ENCODE results near the gene WRAP73. TPM values are rescaled to one million over a fixed set of nuclear protein-coding genes. Genes with fewer than 3 reads are reported as not detected.

WRAP73 gene
- total and polyA plus RNA-seq, 3 experiments from 2014 or later: 26.1 to 33.8 (median 30.7) TPM

DNA sequence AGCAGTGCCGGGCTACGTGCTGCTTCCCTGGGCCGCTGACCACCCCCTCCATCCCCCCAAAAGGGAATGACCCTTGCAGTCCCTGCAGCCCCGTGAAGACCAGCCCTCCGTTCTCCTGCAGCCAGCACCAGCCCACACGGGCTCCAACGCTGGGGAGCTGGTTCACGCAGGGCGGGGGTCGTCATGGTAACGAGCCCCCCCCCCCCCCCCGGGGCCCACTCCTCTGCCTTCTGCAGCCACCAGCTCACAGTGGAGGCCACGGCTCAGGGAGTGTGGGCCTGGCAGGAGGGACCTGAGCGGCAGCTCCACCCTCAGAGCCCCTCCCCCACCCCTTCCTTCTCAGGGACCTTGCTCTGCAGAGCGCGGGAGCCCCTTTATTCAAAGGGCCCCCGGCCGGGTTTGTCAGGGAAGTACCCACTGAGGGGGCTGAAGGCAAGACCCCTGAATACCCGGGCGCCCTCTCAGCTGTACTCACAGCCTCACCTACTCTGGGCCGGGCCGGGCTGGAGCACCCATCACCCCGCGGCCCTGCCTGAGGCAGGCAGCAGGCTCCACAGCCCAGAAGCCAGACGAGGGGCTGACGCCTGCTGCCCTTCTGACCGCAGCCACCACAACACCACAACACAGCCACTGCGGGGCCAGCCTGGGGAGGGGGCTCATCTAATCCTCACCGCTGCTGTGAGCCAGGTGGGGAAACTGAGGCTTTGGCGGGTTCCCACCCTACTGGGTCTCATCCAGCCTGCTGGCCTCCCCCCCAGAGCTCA is 51.2 kb downstream of the WRAP73 start:
- Histone ChIP-seq H3K4me1 (ENCODE audit: insufficient read depth, low read length) (peaks cover 26% of the 10 kb centered on the region), H3K36me3 (ENCODE audit: insufficient read depth, low read length) (no peaks in the 10 kb centered on the region), H3K4me3 (ENCODE audit: low read length) (no peak overlapping the region), H3K27me3 (ENCODE audit: insufficient read depth, low read length, poor library complexity, severe bottlenecking) (no peaks in the 10 kb centered on the region), H3K9me3 (ENCODE audit: low read length) (no peaks in the 10 kb centered on the region), H3K27ac (ENCODE audit: low read depth, low read length) (no peak overlapping the region)
- Mint-ChIP-seq H3K4me3 (peak overlapping the region in 4 of 7 donors; percentile 74 to 88 (median 80)), H3K27me3 (peaks cover 0 to 4% of the 10 kb centered on the region in 2 donors), H3K36me3 (no peaks in the 10 kb centered on the region), H3K9me3 (no peaks in the 10 kb centered on the region), H3K27ac (peak overlapping the region in 1 of 8 donors; percentile 87), H3K4me1 (peaks cover 14 to 24% (median 15%) of the 10 kb centered on the region in 3 donors)
- CTCF ChIA-PET: interaction anchor here (1.4 to 2.6 kb wide), 2 partner anchors 20 to 70 kb away, joined by 3 to 8 read pairs; no protein-coding TSS in a partner anchor
- POLR2A ChIA-PET: no interaction called here
- no peak for DNase-seq

DNA sequence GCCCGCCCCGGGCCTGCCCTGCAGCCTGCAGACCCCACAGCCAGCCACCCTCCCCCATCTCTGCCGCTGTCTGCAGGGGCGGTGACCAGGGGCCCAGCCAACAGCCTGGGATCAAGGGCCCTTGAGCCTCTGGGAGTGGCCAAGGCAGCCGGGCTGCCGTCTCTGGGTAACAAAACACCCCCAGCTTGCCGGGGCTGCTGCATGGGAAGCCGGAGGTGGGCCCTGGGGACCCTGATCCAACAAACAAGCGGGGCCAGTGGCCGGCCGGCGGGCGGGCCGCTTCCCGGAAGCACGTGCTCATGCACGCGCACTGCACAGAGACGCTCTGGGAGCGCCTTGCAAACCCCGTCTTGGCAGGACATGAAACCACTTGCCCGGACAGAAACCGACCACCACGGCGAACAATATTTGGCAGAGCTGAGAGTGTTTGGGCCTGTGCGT is 51.8 kb downstream of the WRAP73 start:
- POLR2A ChIA-PET: no interaction called here
- Histone ChIP-seq H3K27ac (ENCODE audit: low read depth, low read length) (no peak overlapping the region), H3K9me3 (ENCODE audit: low read length) (no peaks in the 10 kb centered on the region), H3K36me3 (ENCODE audit: insufficient read depth, low read length) (no peaks in the 10 kb centered on the region), H3K27me3 (ENCODE audit: insufficient read depth, low read length, poor library complexity, severe bottlenecking) (no peaks in the 10 kb centered on the region), H3K4me1 (ENCODE audit: insufficient read depth, low read length) (peaks cover 26% of the 10 kb centered on the region), H3K4me3 (ENCODE audit: low read length) (peak overlapping the region; percentile 34)
- Mint-ChIP-seq H3K36me3 (no peaks in the 10 kb centered on the region), H3K4me3 (peak overlapping the region; percentile 41 to 88 (median 80)), H3K9me3 (no peaks in the 10 kb centered on the region), H3K4me1 (peaks cover 14 to 24% (median 15%) of the 10 kb centered on the region in 3 donors), H3K27ac (peak overlapping the region in 2 of 8 donors; percentile 85 to 87), H3K27me3 (peaks cover 0 to 4% of the 10 kb centered on the region in 2 donors)
- CTCF ChIA-PET: interaction anchor here (0.9 to 2.6 kb wide), 4 partner anchors 21 to 71 kb away, joined by 3 to 8 read pairs (median 3); no protein-coding TSS in a partner anchor
- no peak for DNase-seq

DNA sequence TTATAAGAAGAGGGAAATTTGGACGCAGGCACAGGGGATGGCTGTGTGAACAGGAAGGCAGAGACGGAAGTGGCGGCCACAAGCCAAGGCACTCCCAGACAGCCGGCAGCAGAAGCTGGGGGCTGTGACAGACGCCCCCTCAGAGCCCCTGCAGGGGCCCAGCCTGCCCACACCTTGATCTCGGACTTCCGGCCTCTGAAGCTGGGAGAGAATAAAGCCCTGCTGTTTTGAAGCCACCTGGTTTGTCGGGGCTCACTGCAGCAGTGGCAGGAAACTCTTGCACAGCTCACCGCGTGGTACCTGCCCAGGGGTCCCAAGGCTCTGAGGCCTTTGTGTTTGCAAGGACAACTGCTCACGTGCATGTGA is 52.3 kb downstream of the WRAP73 start:
- ChIA-PET POLR2A (no interaction called here), CTCF (interaction anchor here (0.9 to 1.0 kb wide), 2 partner anchors 21 to 23 kb away, joined by 3 read pairs; no protein-coding TSS in a partner anchor)
- peak overlapping the region; percentile 34 for H3K4me3 ChIP-seq (ENCODE audit: low read length)
- H3K4me1 Mint-ChIP-seq: peaks cover 14 to 24% (median 15%) of the 10 kb centered on the region in 3 donors
- H3K27ac Mint-ChIP-seq: peak overlapping the region in 7 of 8 donors; percentile 37 to 85 (median 76)
- H3K36me3 Mint-ChIP-seq: no peaks in the 10 kb centered on the region
- peak in 1 of 5 donors; percentile 17 for DNase-seq
- H3K27ac ChIP-seq (ENCODE audit: low read depth, low read length): no peak overlapping the region
- no peaks in the 10 kb centered on the region for H3K9me3 Mint-ChIP-seq
- H3K27me3 Mint-ChIP-seq: peaks cover 0 to 4% of the 10 kb centered on the region in 2 donors
- no peaks in the 10 kb centered on the region for H3K27me3 ChIP-seq (ENCODE audit: insufficient read depth, low read length, poor library complexity, severe bottlenecking)
- H3K36me3 ChIP-seq (ENCODE audit: insufficient read depth, low read length): no peaks in the 10 kb centered on the region
- H3K9me3 ChIP-seq (ENCODE audit: low read length): no peaks in the 10 kb centered on the region
- H3K4me1 ChIP-seq (ENCODE audit: insufficient read depth, low read length): peaks cover 26% of the 10 kb centered on the region
- H3K4me3 Mint-ChIP-seq: peak overlapping the region; percentile 41 to 88 (median 80)

DNA sequence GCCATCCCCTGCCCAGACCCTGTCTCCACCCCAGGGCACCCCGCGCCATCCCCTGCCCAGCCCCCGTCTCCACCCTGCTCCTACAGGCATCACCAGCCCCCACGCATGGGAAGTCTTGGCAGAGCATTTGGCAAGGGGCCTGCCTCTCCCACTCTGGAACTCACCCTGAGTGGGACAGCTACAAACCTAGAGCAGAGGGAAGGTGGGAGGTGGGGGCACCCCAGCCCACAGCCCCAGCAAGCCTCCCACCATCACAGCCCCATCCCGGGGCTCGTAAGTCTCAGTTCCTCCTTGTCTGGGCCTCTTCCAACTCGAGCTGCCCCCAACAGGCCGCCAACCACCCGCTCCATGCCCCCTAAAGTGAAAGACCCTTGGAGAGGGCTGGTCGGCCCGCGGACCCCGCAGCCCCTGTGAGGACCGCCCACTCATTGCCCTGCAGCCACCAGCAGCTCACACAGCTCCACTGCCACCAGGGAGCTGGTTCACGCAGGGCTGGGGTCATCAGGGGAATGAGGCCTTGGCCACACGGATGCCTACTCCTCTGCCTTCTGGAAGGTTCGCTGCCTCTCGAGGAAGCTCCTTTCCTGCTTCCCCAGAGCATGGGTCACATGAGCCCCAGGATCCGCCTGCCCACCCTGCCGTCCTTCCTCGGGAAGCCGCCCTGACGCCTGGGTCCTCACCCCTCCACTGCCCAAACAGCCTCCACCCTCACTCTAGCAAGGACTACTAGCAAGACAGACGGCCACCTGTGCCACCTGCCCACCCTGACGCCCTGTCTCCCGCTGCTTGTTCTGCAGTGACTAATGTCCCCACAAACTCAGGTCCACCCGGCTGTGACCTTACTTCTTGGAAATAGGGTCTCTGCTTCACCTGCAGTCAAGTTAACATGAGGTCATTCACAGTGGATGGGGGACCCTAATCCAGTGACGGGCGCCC is 53.0 kb downstream of the WRAP73 start:
- Histone ChIP-seq H3K27me3 (ENCODE audit: insufficient read depth, low read length, poor library complexity, severe bottlenecking) (no peaks in the 10 kb centered on the region), H3K4me1 (ENCODE audit: insufficient read depth, low read length) (peaks cover 26% of the 10 kb centered on the region), H3K9me3 (ENCODE audit: low read length) (no peaks in the 10 kb centered on the region), H3K27ac (ENCODE audit: low read depth, low read length) (no peak overlapping the region), H3K4me3 (ENCODE audit: low read length) (peak overlapping the region; percentile 34), H3K36me3 (ENCODE audit: insufficient read depth, low read length) (no peaks in the 10 kb centered on the region)
- peak overlapping the region; percentile 7 to 85 (median 63) for H3K27ac Mint-ChIP-seq
- H3K36me3 Mint-ChIP-seq: no peaks in the 10 kb centered on the region
- peaks cover 14 to 24% (median 15%) of the 10 kb centered on the region in 3 donors for H3K4me1 Mint-ChIP-seq
- no peaks in the 10 kb centered on the region for H3K9me3 Mint-ChIP-seq
- ChIA-PET POLR2A (no interaction called here), CTCF (interaction anchor here (0.9 to 1.0 kb wide), 2 partner anchors 22 to 24 kb away, joined by 3 read pairs; no protein-coding TSS in a partner anchor)
- H3K4me3 Mint-ChIP-seq: peak overlapping the region; percentile 41 to 88 (median 80)
- DNase-seq: no peak
- H3K27me3 Mint-ChIP-seq: peaks cover 0 to 4% of the 10 kb centered on the region in 2 donors

DNA sequence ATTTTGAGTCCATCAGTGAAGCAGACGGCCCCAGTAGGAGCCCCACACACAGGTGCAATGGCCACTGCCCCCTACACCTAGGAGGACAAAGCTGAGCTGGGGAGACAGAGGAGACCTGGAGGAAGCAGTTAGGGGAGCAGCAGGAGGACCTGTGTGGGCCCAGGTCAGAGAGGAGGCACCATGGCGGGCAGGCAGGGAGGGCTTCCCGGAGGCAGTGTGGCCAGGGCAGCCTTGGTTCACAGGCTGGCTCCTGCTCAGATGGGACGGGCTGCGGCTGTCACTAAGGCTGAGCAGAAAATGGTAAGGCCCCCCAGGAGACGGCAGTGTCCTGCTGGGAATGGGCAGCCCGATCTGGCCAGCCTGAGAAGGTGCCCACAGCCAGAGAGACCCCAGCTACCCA is 54.0 kb downstream of the WRAP73 start:
- DNase-seq: no peak
- Histone ChIP-seq H3K4me1 (ENCODE audit: insufficient read depth, low read length) (peaks cover 26% of the 10 kb centered on the region), H3K27ac (ENCODE audit: low read depth, low read length) (no peak overlapping the region), H3K9me3 (ENCODE audit: low read length) (no peaks in the 10 kb centered on the region), H3K4me3 (ENCODE audit: low read length) (no peak overlapping the region), H3K27me3 (ENCODE audit: insufficient read depth, low read length, poor library complexity, severe bottlenecking) (no peaks in the 10 kb centered on the region), H3K36me3 (ENCODE audit: insufficient read depth, low read length) (no peaks in the 10 kb centered on the region)
- H3K9me3 Mint-ChIP-seq: no peaks in the 10 kb centered on the region
- no peaks in the 10 kb centered on the region for H3K36me3 Mint-ChIP-seq
- ChIA-PET CTCF (no interaction called here), POLR2A (no interaction called here)
- H3K4me3 Mint-ChIP-seq: peak overlapping the region in 1 of 7 donors; percentile 28
- peaks cover 14 to 24% (median 15%) of the 10 kb centered on the region in 3 donors for H3K4me1 Mint-ChIP-seq
- peaks cover 0 to 4% of the 10 kb centered on the region in 2 donors for H3K27me3 Mint-ChIP-seq
- H3K27ac Mint-ChIP-seq: peak overlapping the region in 1 of 8 donors; percentile 36

DNA sequence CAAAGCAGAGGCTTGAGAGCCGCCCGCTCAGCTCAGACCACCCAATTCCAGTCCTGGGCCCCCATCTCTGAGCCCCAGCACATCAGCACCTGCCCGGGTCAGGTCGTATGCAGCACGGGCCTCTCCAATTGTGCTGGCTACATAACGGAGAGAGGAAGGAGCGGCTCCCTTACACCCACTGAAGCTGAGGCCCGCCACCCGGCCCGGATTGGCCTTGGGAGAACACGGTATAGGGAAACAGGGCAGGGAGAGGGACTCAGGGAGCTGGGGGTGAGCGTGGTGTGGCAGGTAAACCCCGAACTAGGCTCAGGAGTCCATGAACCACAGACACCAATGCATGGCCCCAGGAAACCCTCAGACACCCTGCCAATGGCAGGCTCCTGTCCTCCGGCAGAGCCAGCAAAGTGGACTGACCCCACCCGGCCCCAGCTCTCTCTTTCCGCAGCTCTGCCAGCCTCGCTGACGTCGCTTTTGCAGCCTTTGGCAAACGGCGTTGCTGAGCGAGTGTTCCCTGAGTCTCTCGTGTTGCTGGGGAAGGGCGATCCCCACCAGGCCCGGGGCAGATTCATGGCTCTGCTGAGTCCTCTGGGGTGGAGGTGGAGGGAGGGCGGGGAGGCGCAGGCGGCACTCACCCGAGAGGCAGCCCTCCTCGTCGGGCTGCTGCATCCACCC is 55.1 kb downstream of the WRAP73 start:
- H3K27me3 Mint-ChIP-seq: peaks cover 0 to 4% of the 10 kb centered on the region in 2 donors
- CTCF ChIA-PET: no interaction called here
- H3K27ac Mint-ChIP-seq: no peak overlapping the region

DNA sequence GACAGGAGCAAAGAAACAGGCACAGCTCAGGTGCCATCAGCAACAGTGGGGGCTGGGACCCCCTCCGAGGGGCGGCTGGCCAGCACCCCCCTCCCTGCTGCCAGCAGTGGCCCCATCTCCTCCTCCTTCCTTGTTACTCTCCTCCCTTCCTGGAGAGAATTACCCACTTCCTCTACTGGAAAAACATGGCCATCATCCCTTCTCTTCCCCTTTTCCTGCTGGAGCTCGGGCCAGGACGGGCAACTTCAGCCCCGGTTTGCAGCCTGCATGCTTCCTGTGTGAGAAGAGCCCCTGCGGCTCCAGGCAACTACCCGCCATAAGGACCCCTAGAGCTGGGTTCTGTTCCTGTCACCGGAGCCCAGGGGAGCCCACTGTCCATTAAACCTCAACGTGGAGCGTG is 56.2 kb downstream of the WRAP73 start:
- Histone ChIP-seq H3K27ac (ENCODE audit: low read depth, low read length) (no peak overlapping the region), H3K4me3 (ENCODE audit: low read length) (no peak overlapping the region), H3K4me1 (ENCODE audit: insufficient read depth, low read length) (peaks cover 20% of the 10 kb centered on the region), H3K36me3 (ENCODE audit: insufficient read depth, low read length) (no peaks in the 10 kb centered on the region), H3K9me3 (ENCODE audit: low read length) (no peaks in the 10 kb centered on the region), H3K27me3 (ENCODE audit: insufficient read depth, low read length, poor library complexity, severe bottlenecking) (no peaks in the 10 kb centered on the region)
- ChIA-PET CTCF (interaction anchor here (1.3 kb wide), 1 partner anchor 27 kb away, joined by 4 read pairs; no protein-coding TSS in a partner anchor), POLR2A (no interaction called here)
- H3K4me1 Mint-ChIP-seq: peaks cover 11 to 18% (median 15%) of the 10 kb centered on the region in 3 donors
- H3K9me3 Mint-ChIP-seq: no peaks in the 10 kb centered on the region
- H3K27me3 Mint-ChIP-seq: peaks cover 0 to 4% of the 10 kb centered on the region in 2 donors
- H3K4me3 Mint-ChIP-seq: no peak overlapping the region
- H3K36me3 Mint-ChIP-seq: no peaks in the 10 kb centered on the region
- DNase-seq: no peak
- H3K27ac Mint-ChIP-seq: no peak overlapping the region

More for the DNA sequence above, 55.1 kb downstream of the WRAP73 start:
- H3K9me3 ChIP-seq (ENCODE audit: low read length): no peaks in the 10 kb centered on the region
- POLR2A ChIA-PET: interaction anchor here (0.6 kb wide), 1 partner anchor 188 kb away, joined by 3 read pairs; no protein-coding TSS in a partner anchor
- Mint-ChIP-seq H3K9me3 (no peaks in the 10 kb centered on the region), H3K36me3 (no peaks in the 10 kb centered on the region), H3K4me3 (no peak overlapping the region), H3K4me1 (peaks cover 14 to 24% (median 15%) of the 10 kb centered on the region in 3 donors)
- peaks cover 26% of the 10 kb centered on the region for H3K4me1 ChIP-seq (ENCODE audit: insufficient read depth, low read length)
- H3K4me3 ChIP-seq (ENCODE audit: low read length): no peak overlapping the region
- no peak overlapping the region for H3K27ac ChIP-seq (ENCODE audit: low read depth, low read length)
- DNase-seq: no peak
- H3K27me3 ChIP-seq (ENCODE audit: insufficient read depth, low read length, poor library complexity, severe bottlenecking): no peaks in the 10 kb centered on the region
- no peaks in the 10 kb centered on the region for H3K36me3 ChIP-seq (ENCODE audit: insufficient read depth, low read length)
